HL-60 (cell line): ENCODE data around the gene MAP3K7.

Experiments used
- DNase-seq, 2 experiments: peaks; one replicate each; pipeline ENCODE4 v3.0.0-alpha.2; 2010 to 2020; ENCODE audit warnings: low read depth in 1 of 2, low spot score in 1 of 2
- H3K27ac ChIP-seq: fragments of 250-450 bp; sonication (Bioruptor Pico); replicated peaks from 2 replicates; pipeline ENCODE4 v1.5.1; 2020; ENCODE audit warnings: mild to moderate bottlenecking, moderate library complexity
- H3K27me3 ChIP-seq: fragments of 250-450 bp; sonication (Bioruptor Pico); 2 replicates; pipeline ENCODE4 v1.5.1; 2021; ENCODE audit warnings: mild to moderate bottlenecking, moderate library complexity; ENCODE audit not compliant: insufficient read depth, poor library complexity, severe bottlenecking
- H3K4me3 ChIP-seq: replicated peaks from 2 replicates; pipeline ENCODE4 v1.5.1; 2011; ENCODE audit warnings: mild to moderate bottlenecking, control low read depth, low read length; ENCODE audit not compliant: insufficient read depth
- GABPA ChIP-seq: IDR thresholded peaks from 2 replicates; pipeline ENCODE4 v1.6.1; 2012; ENCODE audit warnings: low read depth
- POLR2AphosphoS5 ChIP-seq: IDR thresholded peaks from 2 replicates; pipeline ENCODE4 v1.6.1; 2012; ENCODE audit warnings: low read depth
- SPI1 ChIP-seq: IDR thresholded peaks from 2 replicates; pipeline ENCODE4 v1.6.1; 2012; ENCODE audit warnings: low read depth, mild to moderate bottlenecking, borderline replicate concordance
- TF ChIP-seq, protein P1 (sequence below): IDR thresholded peaks from one replicate; pipeline ENCODE4 v1.5.1; 2011; ENCODE audit warnings: low read length, control low read depth, inconsistent platforms; ENCODE audit not compliant: insufficient read depth
- TF ChIP-seq, protein P2 (sequence below): IDR thresholded peaks from 2 replicates; pipeline ENCODE4 v1.6.1; 2012; ENCODE audit warnings: low read depth; ENCODE audit not compliant: insufficient replicate concordance

Gene MAP3K7

DNA sequence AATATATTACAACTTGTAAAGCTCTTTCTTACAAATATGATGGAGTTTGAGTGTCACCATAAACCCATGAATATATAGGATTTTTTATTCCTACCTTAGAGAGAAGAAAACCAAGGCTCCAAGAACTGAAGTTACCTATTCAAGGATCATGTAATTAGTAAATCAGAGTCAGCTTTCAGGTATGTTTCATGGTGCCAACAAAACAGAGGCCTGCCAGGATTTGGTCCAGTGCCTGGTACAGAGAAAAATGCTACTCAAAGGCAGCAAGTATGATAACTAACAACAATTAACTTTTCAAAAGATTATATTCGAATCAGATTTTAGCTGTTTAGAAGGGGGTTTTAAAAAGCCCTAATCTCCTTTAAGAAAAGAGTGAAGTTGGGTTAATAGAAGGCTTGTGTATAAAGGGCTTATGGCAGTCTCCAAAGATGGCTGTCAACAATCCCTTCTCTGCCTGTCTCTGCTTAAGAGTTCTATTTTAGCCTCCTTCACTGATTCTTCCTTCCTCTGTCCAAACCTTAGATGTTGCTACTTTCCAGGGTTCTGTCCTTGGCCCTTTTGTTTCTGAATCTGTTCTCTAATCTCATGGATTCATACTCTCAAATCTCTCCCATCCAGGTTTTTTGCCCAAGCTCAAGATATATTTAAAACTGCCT is 7.8 kb downstream of the MAP3K7 start:
- H3K27me3 ChIP-seq: no peaks in the 10 kb centered on the region
- H3K27ac ChIP-seq: no peak overlapping the region
- H3K4me3 ChIP-seq: no peak overlapping the region
- TF ChIP-seq POLR2AphosphoS5 (no peak), GABPA (no peak), SPI1 (no peak)
- TF ChIP-seq, protein P1, sequence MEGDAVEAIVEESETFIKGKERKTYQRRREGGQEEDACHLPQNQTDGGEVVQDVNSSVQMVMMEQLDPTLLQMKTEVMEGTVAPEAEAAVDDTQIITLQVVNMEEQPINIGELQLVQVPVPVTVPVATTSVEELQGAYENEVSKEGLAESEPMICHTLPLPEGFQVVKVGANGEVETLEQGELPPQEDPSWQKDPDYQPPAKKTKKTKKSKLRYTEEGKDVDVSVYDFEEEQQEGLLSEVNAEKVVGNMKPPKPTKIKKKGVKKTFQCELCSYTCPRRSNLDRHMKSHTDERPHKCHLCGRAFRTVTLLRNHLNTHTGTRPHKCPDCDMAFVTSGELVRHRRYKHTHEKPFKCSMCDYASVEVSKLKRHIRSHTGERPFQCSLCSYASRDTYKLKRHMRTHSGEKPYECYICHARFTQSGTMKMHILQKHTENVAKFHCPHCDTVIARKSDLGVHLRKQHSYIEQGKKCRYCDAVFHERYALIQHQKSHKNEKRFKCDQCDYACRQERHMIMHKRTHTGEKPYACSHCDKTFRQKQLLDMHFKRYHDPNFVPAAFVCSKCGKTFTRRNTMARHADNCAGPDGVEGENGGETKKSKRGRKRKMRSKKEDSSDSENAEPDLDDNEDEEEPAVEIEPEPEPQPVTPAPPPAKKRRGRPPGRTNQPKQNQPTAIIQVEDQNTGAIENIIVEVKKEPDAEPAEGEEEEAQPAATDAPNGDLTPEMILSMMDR: no peak
- TF ChIP-seq, protein P2, sequence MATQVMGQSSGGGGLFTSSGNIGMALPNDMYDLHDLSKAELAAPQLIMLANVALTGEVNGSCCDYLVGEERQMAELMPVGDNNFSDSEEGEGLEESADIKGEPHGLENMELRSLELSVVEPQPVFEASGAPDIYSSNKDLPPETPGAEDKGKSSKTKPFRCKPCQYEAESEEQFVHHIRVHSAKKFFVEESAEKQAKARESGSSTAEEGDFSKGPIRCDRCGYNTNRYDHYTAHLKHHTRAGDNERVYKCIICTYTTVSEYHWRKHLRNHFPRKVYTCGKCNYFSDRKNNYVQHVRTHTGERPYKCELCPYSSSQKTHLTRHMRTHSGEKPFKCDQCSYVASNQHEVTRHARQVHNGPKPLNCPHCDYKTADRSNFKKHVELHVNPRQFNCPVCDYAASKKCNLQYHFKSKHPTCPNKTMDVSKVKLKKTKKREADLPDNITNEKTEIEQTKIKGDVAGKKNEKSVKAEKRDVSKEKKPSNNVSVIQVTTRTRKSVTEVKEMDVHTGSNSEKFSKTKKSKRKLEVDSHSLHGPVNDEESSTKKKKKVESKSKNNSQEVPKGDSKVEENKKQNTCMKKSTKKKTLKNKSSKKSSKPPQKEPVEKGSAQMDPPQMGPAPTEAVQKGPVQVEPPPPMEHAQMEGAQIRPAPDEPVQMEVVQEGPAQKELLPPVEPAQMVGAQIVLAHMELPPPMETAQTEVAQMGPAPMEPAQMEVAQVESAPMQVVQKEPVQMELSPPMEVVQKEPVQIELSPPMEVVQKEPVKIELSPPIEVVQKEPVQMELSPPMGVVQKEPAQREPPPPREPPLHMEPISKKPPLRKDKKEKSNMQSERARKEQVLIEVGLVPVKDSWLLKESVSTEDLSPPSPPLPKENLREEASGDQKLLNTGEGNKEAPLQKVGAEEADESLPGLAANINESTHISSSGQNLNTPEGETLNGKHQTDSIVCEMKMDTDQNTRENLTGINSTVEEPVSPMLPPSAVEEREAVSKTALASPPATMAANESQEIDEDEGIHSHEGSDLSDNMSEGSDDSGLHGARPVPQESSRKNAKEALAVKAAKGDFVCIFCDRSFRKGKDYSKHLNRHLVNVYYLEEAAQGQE: no peak
- no peak for DNase-seq

DNA sequence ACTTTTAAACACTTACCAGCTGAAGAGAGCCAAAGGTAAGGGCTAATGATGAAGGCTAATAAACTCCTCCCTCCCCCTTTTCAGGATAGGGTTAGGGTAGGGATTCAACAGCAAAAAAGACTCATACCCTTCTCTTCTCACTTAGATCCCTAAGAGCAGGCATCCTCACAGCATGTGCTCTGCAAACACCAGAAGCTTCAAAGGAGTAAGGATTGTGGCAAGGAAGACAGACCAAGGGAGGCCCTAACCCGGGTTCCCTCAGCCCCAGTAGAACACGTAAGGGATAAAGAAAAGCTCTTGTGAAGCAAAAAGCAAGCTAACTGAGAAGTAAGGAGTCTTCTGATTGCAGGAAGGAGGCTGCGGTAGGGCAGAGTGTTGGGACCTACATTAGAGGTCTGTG is 11.6 kb downstream of the MAP3K7 start:
- DNase-seq: no peak
- TF ChIP-seq GABPA: no peak
- TF ChIP-seq, protein P1: no peak
- no peak for TF ChIP-seq POLR2AphosphoS5
- TF ChIP-seq SPI1: no peak
- TF ChIP-seq, protein P2: no peak
- Histone ChIP-seq H3K27ac (no peak overlapping the region), H3K27me3 (no peaks in the 10 kb centered on the region), H3K4me3 (no peak overlapping the region)

DNA sequence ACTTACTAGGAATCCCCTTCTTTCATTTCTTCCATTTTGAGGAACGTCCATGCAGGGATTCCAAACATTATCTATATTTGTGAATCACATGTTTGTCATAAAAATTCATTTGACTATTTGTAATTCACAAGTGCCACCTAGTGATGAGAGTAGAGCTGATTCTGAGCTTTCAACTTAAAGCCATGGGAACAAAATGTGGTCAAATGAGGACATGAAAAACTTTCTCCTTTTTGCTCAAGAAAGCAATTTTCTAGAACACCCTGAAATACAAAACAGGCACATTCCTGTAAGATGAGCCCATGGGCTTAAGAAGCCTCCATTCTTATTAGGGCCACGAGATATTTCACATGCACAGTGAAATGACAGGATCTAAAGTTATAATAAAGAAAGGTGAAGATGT is 12.3 kb downstream of the MAP3K7 start:
- TF ChIP-seq GABPA (no peak), SPI1 (no peak), POLR2AphosphoS5 (no peak)
- TF ChIP-seq, protein P2: no peak
- TF ChIP-seq, protein P1: no peak
- Histone ChIP-seq H3K27me3 (no peaks in the 10 kb centered on the region), H3K27ac (no peak overlapping the region), H3K4me3 (no peak overlapping the region)
- no peak for DNase-seq
